Ureter (tissue), 1 donor: Measurements from ENCODE around the gene DNAAF1. TPM values are rescaled to one million over a fixed set of nuclear protein-coding genes. Genes with fewer than 3 reads are reported as not detected.

Source experiments
- DNase-seq: peaks from one replicate; pipeline ENCODE4 v3.0.0-alpha.2; 2020; ENCODE audit warnings: low spot score
- total RNA-seq: library from RNA; stranded (reverse); gene quantifications from one replicate; pipeline ENCODE4 v1.2.4, GENCODE V29; 2023
- donor health status: DM: yes; HTN: yes; CAD: no.

DNAAF1 gene
- total RNA-seq, 1 donor from 2014 or later: 1.7 TPM

- DNase-seq: no peak
These were observed 20.6 kb upstream of the DNAAF1 start for GRCh38 chr16:84124257-84125073.

DNA sequence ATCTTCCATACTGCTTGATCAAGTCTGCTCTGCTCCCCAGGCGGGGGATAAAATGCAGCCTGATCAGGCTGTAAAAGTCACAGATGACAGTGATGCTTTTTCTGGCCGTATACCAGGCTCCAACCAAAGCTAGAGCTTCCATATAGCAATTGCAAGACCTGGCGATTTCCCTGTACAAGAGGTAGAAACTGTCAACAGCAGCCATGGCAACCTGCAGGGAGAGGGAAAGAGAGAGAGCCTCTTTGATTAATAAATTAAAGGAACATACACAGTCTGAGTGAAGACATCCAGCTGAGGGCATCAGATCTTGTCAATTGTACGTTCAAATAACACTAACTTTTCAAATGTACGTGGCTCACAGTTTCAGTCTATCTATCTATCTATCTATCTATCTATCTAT lies 14.0 kb upstream of the DNAAF1 start:
- DNase-seq: no peak

DNA sequence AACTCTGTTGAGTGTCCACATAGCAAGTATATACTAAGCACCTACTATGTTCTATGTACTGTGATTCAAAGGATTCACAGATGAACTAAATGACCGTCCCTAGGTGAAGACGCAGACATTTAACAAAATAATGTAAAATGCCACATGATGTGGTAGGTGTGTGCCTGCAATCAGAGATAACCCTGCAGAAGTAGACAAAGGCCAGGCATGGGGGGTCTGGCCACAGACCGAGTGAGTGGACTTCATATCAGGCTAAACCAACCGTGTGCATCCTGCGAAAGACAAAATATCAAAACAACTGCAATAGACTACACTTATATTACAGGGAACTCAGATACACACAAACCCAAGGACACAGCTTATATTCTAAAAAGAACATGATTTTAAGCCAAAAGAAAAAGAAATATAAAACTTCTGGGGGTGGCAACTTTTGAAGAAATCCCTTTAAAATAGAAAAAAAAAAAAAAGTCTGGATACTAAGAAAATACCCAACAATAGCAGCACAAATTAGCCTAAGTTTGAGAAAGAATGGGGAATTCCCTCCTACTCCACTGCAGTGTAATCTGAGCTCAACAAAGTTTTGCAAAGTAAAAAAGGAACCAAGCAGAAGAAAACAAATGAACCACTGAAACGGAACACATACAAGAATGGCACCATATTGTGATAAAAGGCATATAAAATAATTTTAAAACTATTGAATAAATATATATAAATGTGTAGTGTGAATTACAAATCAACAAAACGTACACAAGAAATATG lies 12.4 kb upstream of the DNAAF1 start:
- no peak for DNase-seq

DNA sequence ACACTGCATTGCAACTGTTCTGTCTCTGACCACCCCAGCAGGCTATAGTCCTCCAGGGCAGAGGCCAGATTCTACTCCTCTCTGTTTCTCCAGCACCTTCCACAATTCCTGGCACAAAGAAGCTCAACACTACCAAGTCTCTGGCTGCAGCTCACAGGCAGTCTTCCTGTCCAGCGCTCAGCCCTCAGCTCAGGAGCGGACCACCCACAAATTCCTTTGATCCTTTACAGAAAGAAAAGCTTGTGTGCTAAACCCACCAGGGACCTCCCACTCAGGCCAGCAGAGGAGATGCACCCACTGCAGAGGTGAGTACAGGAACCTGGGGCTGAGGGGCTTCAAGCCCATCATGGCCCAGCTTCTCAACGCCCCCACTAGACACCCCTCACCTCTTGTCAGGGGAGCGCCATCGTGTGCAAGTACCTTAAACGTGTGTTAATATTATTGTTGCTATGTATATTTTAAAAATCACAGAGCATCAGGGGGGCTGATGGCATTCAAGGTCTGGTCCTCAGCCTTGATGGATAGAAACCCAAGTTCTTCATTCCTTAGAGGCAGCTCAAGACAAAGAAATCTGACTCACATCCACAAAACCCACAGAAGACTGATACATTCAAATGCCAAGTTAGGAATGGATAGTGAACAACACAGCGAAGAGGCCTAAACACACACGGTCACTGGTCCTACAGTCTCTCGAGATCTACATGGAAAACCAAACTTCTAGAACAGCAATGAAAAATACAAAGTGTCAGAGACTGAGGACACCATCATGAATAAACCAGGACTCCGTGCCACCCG lies 8.6 kb upstream of the DNAAF1 start:
- no peak for DNase-seq

DNA sequence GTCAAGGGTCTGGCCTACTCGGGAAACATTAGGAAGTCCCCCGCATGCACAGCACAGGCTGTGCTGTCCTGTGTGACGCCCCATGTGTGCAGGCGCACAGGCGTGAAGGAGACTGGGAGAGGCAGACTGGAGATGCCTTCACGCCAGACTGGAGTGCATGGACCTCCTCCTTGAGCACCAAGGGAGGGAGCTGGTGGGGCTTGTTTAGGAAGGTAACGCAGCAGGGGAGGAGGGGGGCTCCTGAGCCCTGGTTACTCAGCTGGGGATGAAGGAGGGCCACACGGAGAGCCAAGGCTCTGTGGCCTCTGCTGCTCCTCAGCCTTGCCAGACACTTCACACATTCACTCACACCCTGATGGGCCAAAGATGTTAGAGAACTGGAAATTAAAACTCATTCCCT lies 7.8 kb upstream of the DNAAF1 start:
- DNase-seq: no peak

- no peak for DNase-seq
These were observed 7.2 kb upstream of the DNAAF1 start for GRCh38 chr16:84137769-84138357.

DNA sequence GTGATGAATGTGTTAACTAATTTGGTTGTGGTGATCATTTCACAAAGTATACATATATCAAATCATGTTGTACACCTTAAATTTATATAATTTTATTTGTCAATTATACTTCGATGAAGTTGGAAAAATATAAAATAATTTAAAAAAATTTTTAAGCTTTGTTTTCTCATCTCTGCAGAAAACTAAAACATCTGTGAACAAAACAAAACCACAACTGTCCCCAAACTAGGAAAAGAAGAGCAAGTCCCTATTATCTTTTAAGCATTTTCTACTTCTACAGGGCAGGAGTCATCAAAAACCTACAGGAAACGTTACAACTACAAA lies 6.6 kb upstream of the DNAAF1 start:
- DNase-seq: no peak

DNA sequence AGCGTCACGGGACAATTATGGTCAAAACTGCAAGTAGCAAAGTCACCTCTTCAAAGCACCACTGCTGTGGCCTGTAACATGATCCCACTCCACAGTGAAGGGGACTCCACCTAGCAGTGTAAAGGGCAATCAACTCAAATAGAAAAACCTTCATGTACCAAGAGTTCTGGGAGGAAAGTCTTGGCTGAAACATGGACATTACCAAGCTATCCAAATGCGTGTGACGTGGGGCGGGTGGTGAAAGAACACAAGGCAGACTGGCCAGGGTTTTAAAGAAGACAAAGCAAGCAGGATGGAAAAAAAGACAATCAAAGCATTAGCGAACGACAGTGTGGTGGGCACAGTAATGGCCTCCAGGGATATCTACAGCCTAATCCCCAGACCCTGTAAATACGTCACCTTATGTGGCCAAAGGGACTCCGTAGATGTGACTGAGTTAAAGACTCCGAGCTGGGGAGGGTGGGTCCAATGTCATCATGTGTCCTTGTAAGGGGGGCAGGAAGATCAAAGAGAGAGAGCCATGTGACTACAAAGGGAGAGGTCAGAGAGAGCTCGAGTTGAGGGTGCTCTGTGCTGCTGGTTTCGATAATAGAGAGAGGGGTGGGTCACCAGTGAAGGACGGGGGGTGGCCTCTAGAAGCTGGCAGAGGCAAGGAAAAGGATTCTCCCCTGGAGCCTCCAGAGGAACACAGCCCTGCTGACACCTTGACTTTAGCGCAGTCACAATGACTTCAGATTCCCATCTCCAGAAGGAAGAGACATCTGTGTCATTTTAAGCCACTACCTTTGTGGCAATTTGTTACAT lies 6.1 kb upstream of the DNAAF1 start:
- no peak for DNase-seq

DNA sequence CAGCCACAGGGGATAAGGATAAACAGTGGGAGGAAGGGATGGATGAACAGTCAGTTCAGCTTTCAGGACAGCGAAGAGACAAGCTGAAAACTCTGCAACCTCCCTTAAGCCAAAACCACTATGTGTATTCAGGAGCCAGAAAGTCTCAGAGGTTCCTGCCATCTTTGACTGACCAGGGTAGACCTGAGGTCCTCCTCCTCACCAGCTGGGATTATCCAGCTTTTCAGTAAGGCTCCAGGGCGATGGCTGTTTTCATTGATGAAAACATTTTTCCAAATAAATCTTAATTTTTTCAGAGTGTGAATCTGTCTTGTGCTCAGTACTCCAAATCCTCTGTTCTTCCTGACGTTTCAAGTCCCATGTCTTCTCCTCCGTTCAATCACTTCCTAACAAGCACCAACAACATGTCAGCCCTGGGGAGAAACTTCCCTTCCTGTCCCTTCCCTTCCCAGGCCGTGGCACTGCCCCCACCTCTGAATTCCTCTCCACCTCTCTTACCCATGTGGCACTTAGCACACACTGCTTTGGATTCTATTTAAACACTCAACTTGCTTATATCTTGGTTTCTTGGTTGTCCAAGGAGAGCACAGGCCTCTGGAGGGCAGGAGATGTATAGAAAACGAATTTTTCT lies 5.4 kb upstream of the DNAAF1 start:
- DNase-seq: no peak

- DNase-seq: no peak
These were observed 3.9 kb upstream of the DNAAF1 start for GRCh38 chr16:84141143-84141670.

GRCh38 chr16:84143081-84143480 lies 2.0 kb upstream of the DNAAF1 start:
- DNase-seq: no peak

DNA sequence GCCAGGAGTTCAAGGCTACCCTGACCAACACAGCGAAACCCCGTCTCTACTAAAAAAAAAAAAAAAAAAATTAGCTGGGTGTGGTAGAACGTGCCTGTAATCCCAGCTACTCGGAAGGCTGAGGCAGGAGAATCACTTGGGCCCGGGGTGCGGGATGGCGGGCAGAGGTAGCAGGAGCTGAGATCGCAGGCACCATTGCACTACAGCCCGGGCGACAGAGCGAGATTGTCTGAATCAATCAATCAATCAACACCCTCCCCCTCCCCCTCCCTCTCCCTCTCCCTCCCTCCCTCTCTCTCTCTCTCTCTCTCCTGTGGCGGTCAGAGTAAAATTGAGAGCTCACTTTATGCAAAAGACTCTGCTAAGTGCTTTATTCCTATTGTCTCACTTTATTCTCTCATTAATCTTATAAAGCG lies 1.3 kb upstream of the DNAAF1 start:
- no peak for DNase-seq

DNA sequence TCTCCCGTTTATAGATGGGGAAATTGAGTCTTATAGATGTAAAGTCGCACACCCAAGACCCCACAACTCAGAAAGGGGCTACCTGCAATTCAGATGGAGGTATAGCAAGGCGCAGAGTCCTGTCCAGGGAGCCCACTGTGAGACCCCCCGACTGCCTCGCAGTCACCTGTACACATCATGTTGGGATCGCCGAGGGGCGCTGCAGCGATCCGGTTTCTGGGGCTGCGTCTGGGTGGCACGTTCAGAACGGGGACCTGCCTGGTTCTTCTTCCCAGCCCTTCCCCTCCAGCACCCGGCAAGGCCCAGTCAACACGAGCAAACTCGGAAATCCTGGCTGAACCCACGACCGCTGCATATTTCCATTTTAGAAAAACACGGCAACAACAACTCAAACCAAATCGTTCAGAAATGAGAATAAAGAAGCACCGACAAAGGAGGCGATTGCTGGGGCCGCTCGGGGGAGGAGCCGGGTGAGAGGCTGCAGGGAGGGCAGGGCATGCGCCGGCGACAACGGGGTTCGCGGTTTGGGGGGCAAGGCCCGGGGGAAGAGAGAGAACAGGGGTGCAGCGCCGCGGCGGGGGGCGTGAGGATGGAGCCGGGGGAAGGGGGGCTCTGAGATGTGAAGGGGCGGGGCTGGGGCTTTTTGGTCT lies 774 bp upstream of the DNAAF1 start:
- no peak for DNase-seq

GRCh38 chr16:84150926-84151325 lies 5.8 kb downstream of the DNAAF1 start:
- DNase-seq: no peak

DNA sequence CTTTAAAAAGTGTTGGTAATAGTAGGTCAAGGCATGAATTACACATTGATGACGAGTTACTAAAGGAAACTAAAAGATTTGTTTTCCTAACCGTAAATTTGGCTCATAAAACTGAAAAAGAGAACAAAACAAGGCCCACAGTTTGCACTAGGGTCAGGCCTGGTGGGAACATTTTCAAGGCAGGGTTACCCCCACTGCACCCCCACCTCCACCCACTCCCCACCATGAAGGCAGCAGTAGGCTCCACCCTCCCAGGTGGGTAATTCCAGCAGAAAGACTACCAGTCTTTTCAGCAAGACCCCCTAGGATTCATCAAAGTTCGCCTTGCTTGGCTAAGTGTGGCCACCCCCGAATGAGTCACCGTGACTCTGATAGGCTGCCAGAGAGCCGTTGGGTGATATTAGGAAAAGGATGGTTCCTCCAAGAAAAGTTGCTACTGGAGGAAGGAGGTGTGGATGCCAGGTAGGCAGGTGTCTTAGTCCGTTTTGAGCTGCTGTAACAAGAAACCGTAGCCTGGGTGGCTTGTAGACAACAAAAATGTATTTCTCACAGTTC lies 8.6 kb downstream of the DNAAF1 start:
- no peak for DNase-seq

DNA sequence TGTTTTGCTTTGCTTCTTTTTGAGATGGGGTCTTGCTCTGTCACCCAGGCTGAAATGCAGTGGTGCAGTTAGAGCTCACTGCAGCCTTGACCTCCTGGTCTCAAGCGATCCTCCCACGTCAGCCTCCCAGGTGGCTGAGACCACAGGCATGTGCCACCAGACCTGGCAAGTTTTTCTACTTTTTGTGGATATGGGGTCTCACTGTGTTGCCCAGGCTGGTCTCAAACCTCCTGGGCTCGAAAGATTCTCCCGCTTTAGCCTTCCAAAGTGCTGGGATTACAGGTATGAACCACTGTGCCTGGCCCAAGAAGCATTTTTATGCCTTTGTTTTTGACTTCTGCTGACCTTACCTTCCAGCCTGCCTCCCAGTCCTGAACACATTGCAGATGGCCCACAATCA lies 10.1 kb downstream of the DNAAF1 start:
- no peak for DNase-seq

- DNase-seq: no peak
These were observed 10.7 kb downstream of the DNAAF1 start for GRCh38 chr16:84155771-84156170.

- no peak for DNase-seq
These were observed 11.3 kb downstream of the DNAAF1 start for GRCh38 chr16:84156342-84156784.

- DNase-seq: no peak
These were observed 13.9 kb downstream of the DNAAF1 start for GRCh38 chr16:84159007-84159406.

DNA sequence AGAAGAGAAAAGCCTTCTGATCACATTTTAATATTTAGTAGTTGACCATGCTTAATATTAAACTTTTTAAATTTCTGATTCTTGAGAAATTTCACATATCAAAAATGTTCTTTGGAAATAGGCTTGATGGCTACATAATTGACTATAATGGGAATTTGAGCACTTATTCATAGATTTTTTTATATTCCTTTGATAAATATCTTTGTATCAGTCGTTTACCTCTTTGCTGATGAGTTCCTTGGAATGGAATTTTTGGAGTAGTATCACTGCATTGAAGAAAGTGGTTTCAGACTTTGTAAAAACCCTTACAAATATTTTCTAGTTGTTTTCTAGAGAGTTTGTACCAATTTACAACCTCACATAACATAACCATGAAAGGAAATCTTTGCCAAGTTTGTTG lies 14.7 kb downstream of the DNAAF1 start:
- DNase-seq: no peak
